BLaER1 treated with 17β-estradiol and CSF1 and Interleukin-3, amounts not matched to agents 10 nM and 100 nM (cell line): ENCODE data around the gene NEAT1.
A peak's percentile ranks its signal among the peaks of the same experiment; 100 is the strongest.

Source experiments
- H3K27ac ChIP-seq, 11 experiments: shearing (Covaris generic); formaldehyde crosslinking; 2 replicates each; pipeline ENCODE4 v1.8.1; 2022
- H3K27me3 ChIP-seq, 11 experiments: shearing (Covaris generic); formaldehyde crosslinking; 2 replicates each; pipeline ENCODE4 v1.8.1; 2022
- H3K36me3 ChIP-seq, 11 experiments: shearing (Covaris generic); formaldehyde crosslinking; 2 replicates each; pipeline ENCODE4 v1.8.1; 2022
- H3K4me1 ChIP-seq, 10 experiments: shearing (Covaris generic); formaldehyde crosslinking; 2 replicates each; pipeline ENCODE4 v1.8.1; 2022
- H3K4me2 ChIP-seq, 11 experiments: shearing (Covaris generic); formaldehyde crosslinking; 2 replicates each; pipeline ENCODE4 v1.8.1; 2022
- H3K4me3 ChIP-seq, 10 experiments: shearing (Covaris generic); formaldehyde crosslinking; 2 replicates each; pipeline ENCODE4 v1.8.1; 2022
- H3K9ac ChIP-seq, 11 experiments: shearing (Covaris generic); formaldehyde crosslinking; 2 replicates each; pipeline ENCODE4 v1.8.1; 2022
- H3K9me3 ChIP-seq, 11 experiments: shearing (Covaris generic); formaldehyde crosslinking; replicated peaks in 1 of 11; 2 replicates each; pipeline ENCODE4 v1.8.1; 2022
- H4K20me1 ChIP-seq, 11 experiments: shearing (Covaris generic); formaldehyde crosslinking; 2 replicates each; pipeline ENCODE4 v1.8.1; 2022
- Cebpa-rat ChIP-seq, 11 experiments: shearing (Covaris generic); IDR thresholded peaks; 2 replicates each; pipeline ENCODE4 v1.8.1; 2022

The NEAT1 gene

DNA sequence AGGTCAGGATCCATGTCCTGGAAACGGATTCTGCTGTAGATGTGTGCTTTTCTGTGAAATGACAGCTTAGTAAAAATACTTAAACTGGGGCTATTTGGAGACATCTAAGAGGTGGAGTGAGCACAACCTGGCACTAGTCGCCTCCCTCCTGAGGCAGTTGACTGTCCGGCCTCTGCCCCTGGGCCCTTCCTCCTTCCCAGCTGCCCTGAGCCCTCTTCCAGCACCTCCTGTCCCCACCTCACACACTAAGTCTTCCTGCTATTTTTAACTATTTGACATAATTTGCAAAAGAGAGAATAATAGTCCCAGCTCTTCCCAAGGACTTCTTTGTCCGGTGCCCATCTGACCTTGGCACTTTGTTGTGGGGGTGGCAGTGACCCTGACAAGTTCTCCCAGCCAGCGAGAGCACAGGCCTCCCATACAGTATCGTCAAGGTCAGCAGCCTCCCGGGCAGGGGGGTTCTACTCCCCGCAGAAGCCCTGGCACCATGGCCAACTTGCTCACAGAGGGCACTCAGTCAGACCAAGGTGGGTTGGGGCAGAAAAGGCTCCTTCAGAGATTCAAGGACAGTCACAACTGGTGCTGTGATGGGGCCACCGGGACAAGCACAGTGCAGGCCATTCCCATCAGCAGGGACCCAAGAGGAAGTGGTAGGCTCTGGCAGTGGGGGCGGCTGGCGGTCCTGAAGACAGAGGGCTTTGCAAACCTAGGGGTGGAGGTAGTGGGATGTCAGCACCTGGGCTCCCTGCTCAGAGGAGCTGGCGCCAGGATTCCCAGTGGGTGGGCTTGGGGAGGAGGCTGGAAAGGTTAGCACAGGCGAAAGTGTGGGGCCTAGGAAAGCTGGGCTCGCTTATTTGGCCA is 5.5 kb upstream of the NEAT1 start:
- no peaks in the 10 kb centered on the region for H3K27me3 ChIP-seq
- H4K20me1 ChIP-seq = peaks cover 0 to 35% (median 0%) of the 10 kb centered on the region in 11 experiments; a peak in 5 of 22 replicates
- TF ChIP-seq Cebpa-rat (IDR thresholded peaks at IDR 0.05) = no peak
- peak overlapping the region; percentile 94 to 100 (median 99) for H3K27ac ChIP-seq
- H3K4me3 ChIP-seq = peak overlapping the region; percentile 50 to 93 (median 66)
- peaks cover 47 to 95% (median 80%) of the 10 kb centered on the region in 10 experiments for H3K4me1 ChIP-seq
- H3K9ac ChIP-seq = peak overlapping the region; percentile 98 to 100 (median 100)
- peaks cover 8 to 23% (median 21%) of the 10 kb centered on the region in 11 experiments; a peak in 19 of 22 replicates for H3K36me3 ChIP-seq
- peak overlapping the region; percentile 84 to 99 (median 98) for H3K4me2 ChIP-seq
- no peaks in the 10 kb centered on the region for H3K9me3 ChIP-seq

- Histone ChIP-seq H4K20me1 (peaks cover 1 to 30% (median 2%) of the 10 kb centered on the region in 11 experiments; a peak in 21 of 22 replicates), H3K9ac (peak overlapping the region; percentile 98 to 100 (median 100)), H3K27me3 (no peaks in the 10 kb centered on the region), H3K27ac (peak overlapping the region; percentile 94 to 100 (median 99)), H3K4me1 (peaks cover 42 to 87% (median 73%) of the 10 kb centered on the region in 10 experiments), H3K4me2 (peak overlapping the region; percentile 84 to 99 (median 98)), H3K4me3 (peak overlapping the region; percentile 50 to 93 (median 66)), H3K36me3 (peaks cover 8 to 16% (median 13%) of the 10 kb centered on the region in 11 experiments; a peak in 19 of 22 replicates), H3K9me3 (no peaks in the 10 kb centered on the region)
- no peak for TF ChIP-seq Cebpa-rat (IDR thresholded peaks at IDR 0.05)
These were observed 4.7 kb upstream of the NEAT1 start for GRCh38 chr11:65417702-65418430.

- Histone ChIP-seq H3K4me2 (peak overlapping the region; percentile 84 to 99 (median 98)), H3K4me3 (peak overlapping the region; percentile 50 to 93 (median 66); a peak in 19 of 20 replicates), H3K9ac (peak overlapping the region; percentile 98 to 100 (median 100)), H3K4me1 (peaks cover 42 to 83% (median 71%) of the 10 kb centered on the region in 10 experiments), H3K27ac (peak overlapping the region; percentile 94 to 100 (median 99)), H3K9me3 (no peaks in the 10 kb centered on the region), H3K27me3 (no peaks in the 10 kb centered on the region), H4K20me1 (peaks cover 6 to 31% (median 7%) of the 10 kb centered on the region in 11 experiments), H3K36me3 (peaks cover 8 to 16% (median 9%) of the 10 kb centered on the region in 11 experiments; a peak in 19 of 22 replicates)
- TF ChIP-seq Cebpa-rat (IDR thresholded peaks at IDR 0.05) = no peak
These were observed 4.2 kb upstream of the NEAT1 start for GRCh38 chr11:65418431-65418680.

DNA sequence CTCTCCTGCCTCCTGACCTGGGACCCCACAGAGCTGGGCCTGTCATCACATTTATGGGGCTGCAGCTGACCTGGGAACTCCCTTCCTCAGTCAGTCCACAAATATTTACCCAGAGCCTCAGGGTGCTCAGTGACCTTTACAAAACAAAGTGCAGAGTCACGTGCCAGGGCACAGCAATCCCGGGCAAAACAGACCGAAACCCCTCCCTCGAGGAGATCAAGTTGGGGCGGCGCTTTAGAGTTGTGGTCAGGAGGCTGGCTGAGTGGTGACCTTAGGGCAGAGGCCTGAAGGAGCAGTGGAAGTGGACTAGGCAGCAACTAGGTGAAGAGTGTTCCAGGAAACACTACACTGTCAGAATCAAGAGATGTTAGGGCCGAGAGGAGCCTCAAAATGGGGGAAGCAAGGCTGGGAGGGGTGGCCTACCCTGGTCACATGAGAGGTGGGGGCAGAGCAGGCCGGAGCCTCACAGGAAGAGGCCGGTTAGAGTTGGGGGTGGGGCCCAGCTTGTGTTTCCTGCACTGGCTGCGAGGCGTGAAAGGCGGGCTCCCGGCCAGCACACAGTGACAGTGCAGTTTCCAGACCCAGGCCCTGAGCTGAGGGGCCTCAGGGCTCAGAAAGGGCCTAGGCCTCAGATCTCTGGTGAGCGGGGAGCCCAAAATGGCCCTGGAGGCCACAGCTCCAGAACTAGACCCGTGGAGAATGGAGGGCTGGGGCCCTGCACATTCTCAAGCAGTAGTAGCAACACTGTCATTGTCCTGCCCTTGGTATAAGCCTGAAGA is 3.7 kb upstream of the NEAT1 start:
- TF ChIP-seq Cebpa-rat (IDR thresholded peaks at IDR 0.05) = no peak
- peaks cover 11 to 32% (median 12%) of the 10 kb centered on the region in 11 experiments for H4K20me1 ChIP-seq
- H3K4me3 ChIP-seq = peak overlapping the region; percentile 50 to 94 (median 88)
- no peaks in the 10 kb centered on the region for H3K9me3 ChIP-seq
- H3K36me3 ChIP-seq = peaks cover 3 to 16% (median 6%) of the 10 kb centered on the region in 11 experiments; a peak in 18 of 22 replicates
- peak overlapping the region; percentile 84 to 99 (median 98) for H3K4me2 ChIP-seq
- no peaks in the 10 kb centered on the region for H3K27me3 ChIP-seq
- H3K27ac ChIP-seq = peak overlapping the region; percentile 94 to 100 (median 99)
- peak overlapping the region; percentile 98 to 100 (median 100) for H3K9ac ChIP-seq
- peaks cover 42 to 78% (median 68%) of the 10 kb centered on the region in 10 experiments for H3K4me1 ChIP-seq

DNA sequence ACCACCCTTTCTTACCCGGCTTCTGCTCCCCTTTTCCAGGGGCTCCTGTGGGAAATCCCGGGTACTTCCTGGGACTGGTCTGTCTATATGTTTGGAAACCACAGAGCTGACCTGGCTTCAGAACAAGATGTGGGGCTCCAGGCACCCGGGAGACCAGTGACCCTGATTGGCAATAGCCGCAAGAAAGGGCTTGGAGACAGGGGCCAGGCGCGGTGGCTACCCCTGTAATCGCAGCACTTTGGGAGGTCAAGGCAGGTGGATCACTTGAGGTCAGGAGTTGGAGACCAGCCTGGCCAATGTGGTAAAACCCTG is 3.2 kb upstream of the NEAT1 start:
- Histone ChIP-seq H3K4me1 (peaks cover 42 to 73% (median 66%) of the 10 kb centered on the region in 10 experiments), H3K4me3 (peak overlapping the region; percentile 44 to 94 (median 88))

DNA sequence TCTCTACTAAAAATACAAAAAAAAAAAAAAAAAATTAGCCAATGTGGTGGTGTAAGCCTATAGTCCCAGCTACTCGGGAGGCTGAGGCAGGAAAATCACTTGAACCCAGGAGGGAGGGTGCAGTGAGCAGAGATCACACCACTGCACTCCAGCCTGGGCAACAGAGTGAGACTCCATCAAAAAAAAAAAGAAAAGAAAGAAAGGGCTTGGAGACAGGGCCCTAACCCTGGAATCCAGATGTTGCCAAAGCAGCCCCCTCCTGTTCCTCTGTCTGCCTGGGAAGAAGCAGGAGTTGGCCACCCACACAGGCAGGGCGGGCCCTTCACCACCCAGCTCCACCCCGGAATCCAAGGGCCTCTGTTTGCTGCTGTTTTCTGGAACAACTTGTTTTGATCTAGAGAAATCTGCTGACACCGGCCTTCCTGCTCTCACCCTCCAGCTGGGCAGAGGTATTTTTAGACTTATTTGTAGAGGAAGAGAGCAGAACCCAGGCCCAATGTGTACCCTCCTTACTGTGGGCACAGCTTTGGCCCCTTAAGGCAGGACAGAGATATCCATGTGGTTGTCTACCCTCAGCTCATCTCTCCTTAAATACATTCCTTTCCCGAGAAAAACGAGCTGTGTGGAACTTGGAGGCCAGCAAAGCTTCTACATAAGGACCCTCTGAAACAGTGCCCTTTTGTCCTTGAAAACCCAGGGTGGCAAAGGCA is 2.7 kb upstream of the NEAT1 start:
- Histone ChIP-seq H3K9ac (peak overlapping the region; percentile 98 to 100 (median 100)), H3K27ac (peak overlapping the region; percentile 94 to 100 (median 99)), H3K9me3 (no peaks in the 10 kb centered on the region), H3K4me1 (peaks cover 38 to 68% (median 63%) of the 10 kb centered on the region in 10 experiments), H3K36me3 (peaks cover 0 to 22% (median 13%) of the 10 kb centered on the region in 11 experiments; a peak in 14 of 22 replicates), H3K4me2 (peak overlapping the region; percentile 84 to 99 (median 98)), H4K20me1 (peaks cover 22 to 35% (median 22%) of the 10 kb centered on the region in 11 experiments), H3K4me3 (peak overlapping the region; percentile 44 to 94 (median 88)), H3K27me3 (no peaks in the 10 kb centered on the region)
- TF ChIP-seq Cebpa-rat (IDR thresholded peaks at IDR 0.05) = no peak

More for the DNA sequence above, 3.2 kb upstream of the NEAT1 start:
- Histone ChIP-seq H3K9ac (peak overlapping the region; percentile 98 to 100 (median 100)), H3K27ac (peak overlapping the region; percentile 94 to 100 (median 99)), H3K9me3 (no peaks in the 10 kb centered on the region), H3K36me3 (peaks cover 0 to 17% (median 8%) of the 10 kb centered on the region in 11 experiments; a peak in 13 of 22 replicates), H4K20me1 (peaks cover 17 to 33% (median 17%) of the 10 kb centered on the region in 11 experiments), H3K27me3 (no peaks in the 10 kb centered on the region), H3K4me2 (peak overlapping the region; percentile 84 to 99 (median 98))
- no peak for TF ChIP-seq Cebpa-rat (IDR thresholded peaks at IDR 0.05)

DNA sequence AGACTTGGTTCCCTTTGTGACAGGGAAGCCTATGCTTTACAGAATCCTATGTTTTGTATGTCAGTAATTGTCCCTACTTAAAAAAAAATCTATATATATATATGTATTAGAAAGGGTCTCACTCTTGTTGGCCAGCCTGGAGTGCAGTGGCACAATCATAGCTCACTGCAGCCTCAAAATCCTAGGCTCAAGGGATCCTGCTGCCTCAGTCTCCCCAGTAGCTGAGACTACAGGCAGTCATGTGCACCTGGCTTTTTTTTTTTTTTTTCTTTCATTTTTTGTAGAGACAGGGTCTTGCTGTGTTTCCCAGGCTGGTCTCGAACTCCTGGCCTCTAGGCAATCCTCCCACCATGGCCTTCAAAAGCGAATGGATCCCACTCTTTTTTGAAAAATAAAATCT is 2.1 kb upstream of the NEAT1 start:
- peak overlapping the region; percentile 98 to 100 (median 100) for H3K9ac ChIP-seq
- no peaks in the 10 kb centered on the region for H3K27me3 ChIP-seq
- peaks cover 0 to 27% (median 17%) of the 10 kb centered on the region in 11 experiments; a peak in 14 of 22 replicates for H3K36me3 ChIP-seq
- H3K9me3 ChIP-seq = no peaks in the 10 kb centered on the region
- peak overlapping the region; percentile 84 to 99 (median 97) for H3K4me2 ChIP-seq
- H4K20me1 ChIP-seq = peaks cover 28 to 35% (median 28%) of the 10 kb centered on the region in 11 experiments
- H3K4me1 ChIP-seq = peaks cover 32 to 62% (median 57%) of the 10 kb centered on the region in 10 experiments
- H3K4me3 ChIP-seq = peak overlapping the region; percentile 37 to 94 (median 88); a peak in 19 of 20 replicates
- TF ChIP-seq Cebpa-rat (IDR thresholded peaks at IDR 0.05) = no peak
- H3K27ac ChIP-seq = peak overlapping the region; percentile 94 to 100 (median 99)
